ENCODE measurements around the gene ESPN. TPM values are rescaled to one million over a fixed set of nuclear protein-coding genes. Genes with fewer than 3 reads are reported as not detected.
"Not testable (repeated sequence)": the region's sequence is repeated elsewhere in the genome, so short reads cannot be mapped to it uniquely, and the experiment has no call there.

The ESPN gene
- total RNA-seq, 1 donor from 2014 or later = 1.6 TPM

DNA sequence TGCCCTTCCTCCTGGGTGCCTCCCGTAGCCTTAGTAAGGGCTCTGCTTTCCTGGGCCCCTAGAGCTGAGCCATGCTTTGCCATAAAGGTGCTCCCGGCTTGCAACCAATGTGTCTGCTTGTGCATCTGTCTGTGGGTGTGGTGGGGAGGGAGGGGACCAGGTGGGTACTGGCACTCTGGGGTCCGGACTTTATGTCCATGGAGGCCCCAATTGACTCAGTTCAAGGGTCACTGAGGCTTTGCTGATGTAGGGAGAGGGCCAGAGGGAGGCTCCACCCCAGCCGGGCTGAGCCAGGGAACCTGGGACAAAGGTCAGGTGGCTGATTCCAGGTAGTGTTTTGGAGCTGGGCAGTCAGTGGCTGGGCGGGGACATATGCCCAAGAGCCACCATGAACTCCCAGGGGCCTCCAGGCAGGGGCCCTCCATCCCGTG, 26.4 kb downstream of the ESPN start:
- Mint-ChIP-seq H3K4me3 (no peak overlapping the region), H3K36me3 (no peaks in the 10 kb centered on the region), H3K9me3 (no peaks in the 10 kb centered on the region), H3K27me3 (ENCODE audit: low read depth) (peaks cover 47% of the 10 kb centered on the region), H3K4me1 (peaks cover 12% of the 10 kb centered on the region), H3K27ac (no peak overlapping the region)
- DNase-seq (ENCODE audit: low spot score in 2 of 2, unreplicated experiment in 2 of 2) = no peak
- TF ChIP-seq, protein P1, sequence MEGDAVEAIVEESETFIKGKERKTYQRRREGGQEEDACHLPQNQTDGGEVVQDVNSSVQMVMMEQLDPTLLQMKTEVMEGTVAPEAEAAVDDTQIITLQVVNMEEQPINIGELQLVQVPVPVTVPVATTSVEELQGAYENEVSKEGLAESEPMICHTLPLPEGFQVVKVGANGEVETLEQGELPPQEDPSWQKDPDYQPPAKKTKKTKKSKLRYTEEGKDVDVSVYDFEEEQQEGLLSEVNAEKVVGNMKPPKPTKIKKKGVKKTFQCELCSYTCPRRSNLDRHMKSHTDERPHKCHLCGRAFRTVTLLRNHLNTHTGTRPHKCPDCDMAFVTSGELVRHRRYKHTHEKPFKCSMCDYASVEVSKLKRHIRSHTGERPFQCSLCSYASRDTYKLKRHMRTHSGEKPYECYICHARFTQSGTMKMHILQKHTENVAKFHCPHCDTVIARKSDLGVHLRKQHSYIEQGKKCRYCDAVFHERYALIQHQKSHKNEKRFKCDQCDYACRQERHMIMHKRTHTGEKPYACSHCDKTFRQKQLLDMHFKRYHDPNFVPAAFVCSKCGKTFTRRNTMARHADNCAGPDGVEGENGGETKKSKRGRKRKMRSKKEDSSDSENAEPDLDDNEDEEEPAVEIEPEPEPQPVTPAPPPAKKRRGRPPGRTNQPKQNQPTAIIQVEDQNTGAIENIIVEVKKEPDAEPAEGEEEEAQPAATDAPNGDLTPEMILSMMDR (IDR thresholded peaks at IDR 0.05; ENCODE audit: unreplicated experiment) = no peak

DNA sequence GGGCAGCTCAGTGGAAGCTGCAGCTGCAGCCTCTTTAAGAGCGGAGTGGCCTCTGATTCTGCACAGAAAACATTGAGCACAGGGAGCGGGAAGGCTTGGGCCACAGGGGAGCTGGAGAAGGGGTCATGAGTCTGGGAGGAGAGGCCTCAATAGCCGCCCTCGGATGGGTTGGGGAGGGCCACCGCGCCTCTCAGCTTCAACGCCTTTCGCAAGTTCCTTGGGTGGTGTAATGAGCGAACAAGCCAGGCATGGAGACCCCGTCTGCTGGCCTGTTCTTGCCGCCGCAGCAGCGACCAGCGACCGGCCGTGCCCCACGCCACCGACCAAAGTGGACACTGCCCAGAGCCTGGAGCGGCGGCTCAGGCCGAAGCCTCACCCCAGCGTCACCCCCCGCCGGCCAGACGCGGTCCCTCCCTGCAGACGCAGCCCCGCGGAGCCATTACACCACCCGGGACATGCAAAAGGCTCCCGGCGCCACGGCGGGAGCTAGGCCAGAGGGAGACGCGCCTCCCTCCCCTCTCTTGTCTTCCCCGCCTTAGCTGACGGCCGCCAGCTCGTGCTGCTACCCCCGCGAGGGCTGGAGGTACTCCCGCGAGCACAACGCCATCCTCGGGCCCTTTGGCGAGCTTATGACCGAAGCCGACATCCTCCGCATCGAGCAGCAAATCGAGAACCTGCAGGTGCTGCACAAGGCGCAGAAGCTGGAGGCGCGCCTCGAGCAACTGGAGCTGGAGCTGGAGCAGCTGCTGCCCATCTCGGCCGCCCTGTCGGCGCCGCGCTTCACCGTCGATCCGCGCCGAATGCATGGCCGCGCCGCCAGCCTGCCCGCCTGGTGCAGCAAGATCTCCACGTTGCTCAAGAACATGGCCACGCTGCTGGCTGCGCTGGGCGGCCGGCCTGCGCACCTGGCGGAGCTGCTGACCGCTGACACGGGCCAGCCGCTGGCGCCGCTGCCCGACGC, 29.6 kb downstream of the ESPN start:
- DNase-seq (ENCODE audit: low spot score in 2 of 2, unreplicated experiment in 2 of 2); H3K27ac Mint-ChIP-seq; H3K4me3 Mint-ChIP-seq; H3K36me3 Mint-ChIP-seq; H3K9me3 Mint-ChIP-seq: not testable (repeated sequence)
- peaks cover 12% of the 10 kb centered on the region for H3K4me1 Mint-ChIP-seq
- peaks cover 22% of the 10 kb centered on the region for H3K27me3 Mint-ChIP-seq (ENCODE audit: low read depth)

DNA sequence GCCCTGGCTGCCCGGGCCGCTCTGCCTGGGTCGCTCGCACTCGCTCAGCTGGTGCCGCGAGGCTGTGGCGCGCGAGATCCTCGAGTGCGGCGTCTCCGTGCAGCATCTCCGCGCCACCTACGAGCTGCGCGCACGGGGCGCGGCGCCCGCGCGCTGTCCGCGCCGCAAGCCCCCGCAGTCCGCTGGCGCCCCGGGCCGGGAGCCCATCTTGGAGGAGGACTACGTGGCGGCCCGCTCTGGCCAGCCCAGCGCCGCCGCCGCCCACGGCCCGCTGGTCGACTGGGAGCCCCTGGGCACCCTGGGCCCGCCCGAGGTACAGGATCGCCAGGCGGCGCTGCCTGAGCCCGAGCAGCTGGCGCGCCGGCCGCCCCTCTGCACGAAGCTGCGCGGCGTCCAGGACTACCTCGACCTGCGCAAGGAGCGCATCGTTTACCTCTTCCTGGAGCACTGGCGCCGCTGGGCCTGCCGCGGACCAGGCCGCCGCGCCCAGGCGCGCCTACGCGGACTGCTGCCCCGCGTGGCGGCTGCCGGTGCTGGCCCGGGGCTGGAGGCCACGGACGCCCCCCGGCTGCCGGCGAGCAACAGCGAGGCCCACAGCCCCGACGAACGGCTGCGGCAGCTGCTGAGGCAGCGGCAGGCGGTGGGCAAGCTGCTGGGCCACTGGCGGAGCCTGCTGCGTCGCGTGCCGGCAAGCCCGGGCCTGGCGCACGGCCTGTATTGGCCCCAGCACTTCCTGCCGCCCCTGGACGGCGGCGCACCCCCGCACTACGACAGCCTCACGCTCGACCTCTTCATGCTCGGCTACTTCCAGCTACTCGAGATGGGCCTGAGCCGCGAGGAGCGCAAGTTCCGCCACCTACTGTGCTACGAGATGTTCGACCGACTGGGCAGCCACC, 30.5 kb downstream of the ESPN start:
- H3K4me3 Mint-ChIP-seq = no peak overlapping the region
- DNase-seq (ENCODE audit: low spot score in 2 of 2, unreplicated experiment in 2 of 2) = no peak

DNA sequence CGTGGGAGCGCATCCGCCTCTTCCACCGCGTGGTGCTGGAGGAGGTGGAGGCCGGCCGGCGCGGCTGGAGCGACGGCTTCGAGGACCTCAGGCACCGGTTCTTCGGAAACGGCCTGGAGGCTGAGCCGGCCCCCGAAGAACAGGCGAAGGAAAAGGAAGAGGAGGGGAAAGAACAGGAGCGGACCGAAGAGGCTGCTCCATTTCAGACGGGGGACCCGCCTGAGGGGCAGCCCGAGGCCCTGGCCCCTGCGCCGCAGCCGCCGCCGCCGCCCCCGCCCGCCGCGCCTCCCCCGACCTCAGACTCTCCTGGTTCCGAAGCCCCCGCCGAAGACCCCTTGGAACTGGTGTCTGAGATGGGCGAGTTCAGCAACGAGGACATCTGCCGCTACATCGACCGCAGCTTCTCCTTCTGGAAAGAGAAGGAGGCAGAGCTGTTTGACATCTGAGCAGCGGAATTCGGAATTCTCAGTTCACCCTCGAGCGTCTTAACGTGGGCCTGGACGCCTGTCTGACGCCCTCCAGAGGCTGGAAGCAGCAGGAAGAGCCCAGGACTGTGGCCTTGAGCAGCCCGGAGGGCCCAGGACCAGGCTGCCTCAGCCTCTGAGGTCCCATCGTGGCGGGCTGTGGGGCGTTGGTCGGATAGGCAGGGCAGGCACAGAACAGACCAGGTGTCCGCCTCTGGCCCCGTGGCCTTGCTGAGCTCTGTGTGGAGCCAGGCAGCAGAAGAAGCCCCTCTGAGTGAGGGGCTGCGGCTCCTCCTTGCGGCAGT, 31.4 kb downstream of the ESPN start:
- H3K27me3 Mint-ChIP-seq (ENCODE audit: low read depth); H3K27ac Mint-ChIP-seq; H3K36me3 Mint-ChIP-seq; H3K4me3 Mint-ChIP-seq; DNase-seq (ENCODE audit: low spot score in 2 of 2, unreplicated experiment in 2 of 2); H3K9me3 Mint-ChIP-seq: not testable (repeated sequence)
- H3K4me1 Mint-ChIP-seq = peaks cover 14% of the 10 kb centered on the region

More for the DNA sequence above, 30.5 kb downstream of the ESPN start:
- H3K27me3 Mint-ChIP-seq (ENCODE audit: low read depth) = peaks cover 13% of the 10 kb centered on the region
- no peak overlapping the region for H3K27ac Mint-ChIP-seq
- peaks cover 11% of the 10 kb centered on the region for H3K4me1 Mint-ChIP-seq
- no peaks in the 10 kb centered on the region for H3K9me3 Mint-ChIP-seq
- TF ChIP-seq, protein P1 (IDR thresholded peaks at IDR 0.05; ENCODE audit: unreplicated experiment) = no peak
- H3K36me3 Mint-ChIP-seq = no peaks in the 10 kb centered on the region

DNA sequence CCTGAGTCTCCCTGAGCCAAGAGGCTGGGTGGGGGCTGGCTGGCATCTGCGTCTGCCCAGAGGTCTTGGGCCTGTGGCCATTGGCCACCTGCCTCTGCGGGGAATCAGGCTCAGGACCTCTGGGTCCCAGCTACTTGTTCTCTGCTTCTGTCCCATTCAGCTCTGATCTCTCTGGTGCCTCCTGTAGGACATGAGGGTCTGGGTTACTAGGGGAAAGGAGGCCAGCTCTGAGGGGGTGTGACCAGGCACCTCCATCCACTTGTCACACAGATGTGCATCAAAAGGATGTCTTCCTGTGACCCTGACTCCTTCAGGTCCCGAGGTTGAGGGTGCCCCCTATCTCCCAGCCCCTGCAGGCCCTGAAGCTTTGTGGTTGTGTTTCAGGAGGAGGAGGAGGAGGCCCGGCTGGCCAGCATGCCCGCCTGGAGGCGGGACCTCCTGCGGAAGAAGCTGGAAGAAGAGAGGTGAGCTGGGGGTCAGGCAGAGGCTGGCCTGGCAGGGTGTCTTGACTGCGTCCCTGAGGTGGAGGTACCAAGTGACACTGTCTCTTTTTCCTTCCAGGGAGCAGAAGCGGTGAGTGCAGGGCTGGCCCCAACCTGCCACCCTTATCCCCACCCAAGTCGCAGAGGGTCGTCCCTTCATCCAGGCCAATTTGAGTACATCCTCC, 32.4 kb downstream of the ESPN start:
- no peak overlapping the region for H3K27ac Mint-ChIP-seq
- peaks cover 14% of the 10 kb centered on the region for H3K4me1 Mint-ChIP-seq
- no peaks in the 10 kb centered on the region for H3K36me3 Mint-ChIP-seq
- no peaks in the 10 kb centered on the region for H3K9me3 Mint-ChIP-seq
- no peak overlapping the region for H3K4me3 Mint-ChIP-seq
- TF ChIP-seq, protein P1 (IDR thresholded peaks at IDR 0.05; ENCODE audit: unreplicated experiment) = no peak
- no peaks in the 10 kb centered on the region for H3K27me3 Mint-ChIP-seq (ENCODE audit: low read depth)
- no peak for DNase-seq (ENCODE audit: low spot score in 2 of 2, unreplicated experiment in 2 of 2)

DNA sequence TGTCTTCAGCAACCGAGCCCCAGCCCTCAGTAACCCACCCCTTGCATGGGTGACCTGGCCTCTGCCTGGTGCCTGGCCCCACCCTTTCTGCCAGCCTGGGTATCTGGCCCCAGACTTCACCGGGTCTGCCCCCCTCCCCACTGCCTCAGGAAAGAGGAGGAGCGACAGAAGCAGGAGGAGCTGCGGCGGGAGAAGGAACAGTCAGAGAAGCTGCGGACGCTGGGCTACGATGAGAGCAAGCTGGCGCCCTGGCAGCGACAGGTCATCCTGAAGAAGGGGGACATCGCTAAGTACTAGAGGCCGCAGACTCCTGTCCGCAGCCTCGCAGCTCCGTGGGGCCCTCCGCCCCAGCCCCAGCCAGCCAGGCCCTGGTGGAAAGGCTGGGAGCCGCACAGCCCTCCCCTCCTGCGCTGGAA, 35.3 kb downstream of the ESPN start:
- Mint-ChIP-seq H3K27ac (no peak overlapping the region), H3K4me3 (peak overlapping the region; percentile 9), H3K9me3 (no peaks in the 10 kb centered on the region), H3K4me1 (peaks cover 14% of the 10 kb centered on the region), H3K27me3 (ENCODE audit: low read depth) (no peaks in the 10 kb centered on the region), H3K36me3 (peaks cover 12% of the 10 kb centered on the region)
- TF ChIP-seq, protein P1 (IDR thresholded peaks at IDR 0.05; ENCODE audit: unreplicated experiment) = no peak
- DNase-seq (ENCODE audit: low spot score in 2 of 2, unreplicated experiment in 2 of 2) = no peak

Data from mesothelial cell of epicardium (in vitro differentiated cells).